Neutrophil (primary cell): Measurements from ENCODE around the gene INHBA.

Experiments
- H3K27ac ChIP-seq: fragments of 200-600 bp; sonication (generic); 2 replicates; pipeline ENCODE4 v1.5.1; 2016; ENCODE audit warnings: mild to moderate bottlenecking, moderate library complexity
- H3K27me3 ChIP-seq: fragments of 200-600 bp; sonication (generic); 2 replicates; pipeline ENCODE4 v1.6.0; 2016; ENCODE audit warnings: mild to moderate bottlenecking
- H3K36me3 ChIP-seq: fragments of 200-600 bp; sonication (generic); 2 replicates; pipeline ENCODE4 v1.5.1; 2017
- H3K4me1 ChIP-seq, 2 experiments: fragments of 200-600 bp in 1 of 2; sonication (generic) in 1 of 2; 1 replicate in 1 of 2; 2 replicates in 1 of 2; pipeline versions ENCODE4 v1.5.1 to v1.6.1; 2013 to 2016; ENCODE audit warnings: low read depth in 1 of 2, low read length in 1 of 2, mild to moderate bottlenecking in 1 of 2, moderate library complexity in 1 of 2; ENCODE audit not compliant: control insufficient read depth in 1 of 2, insufficient read depth in 1 of 2
- H3K4me3 ChIP-seq, 2 experiments: fragments of 200-600 bp in 1 of 2; sonication (generic) in 1 of 2; 1 replicate in 1 of 2; 2 replicates in 1 of 2; pipeline ENCODE4 v1.5.1; 2013 to 2016; ENCODE audit warnings: low read depth in 1 of 2, low read length in 1 of 2, mild to moderate bottlenecking in 1 of 2, moderate library complexity in 1 of 2
- H3K9me3 ChIP-seq: fragments of 200-600 bp; sonication (generic); 2 replicates; pipeline ENCODE4 v1.5.1; 2016
- TF ChIP-seq, protein P1 (sequence below): fragments of 200-600 bp; sonication (generic); IDR thresholded peaks from 2 replicates; pipeline ENCODE4 v1.5.1; 2016; ENCODE audit warnings: antibody characterized with exemption

INHBA gene

GRCh38 chr7:41693150-41693997 lies 9.5 kb downstream of the INHBA start:
- Histone ChIP-seq H3K36me3 (peaks cover 5% of the 10 kb centered on the region), H3K27ac (peak overlapping the region; percentile 73), H3K27me3 (no peaks in the 10 kb centered on the region), H3K4me3 (no peak overlapping the region), H3K4me1 (peaks cover 79 to 82% of the 10 kb centered on the region in 2 experiments), H3K9me3 (no peaks in the 10 kb centered on the region)
- TF ChIP-seq, protein P1, sequence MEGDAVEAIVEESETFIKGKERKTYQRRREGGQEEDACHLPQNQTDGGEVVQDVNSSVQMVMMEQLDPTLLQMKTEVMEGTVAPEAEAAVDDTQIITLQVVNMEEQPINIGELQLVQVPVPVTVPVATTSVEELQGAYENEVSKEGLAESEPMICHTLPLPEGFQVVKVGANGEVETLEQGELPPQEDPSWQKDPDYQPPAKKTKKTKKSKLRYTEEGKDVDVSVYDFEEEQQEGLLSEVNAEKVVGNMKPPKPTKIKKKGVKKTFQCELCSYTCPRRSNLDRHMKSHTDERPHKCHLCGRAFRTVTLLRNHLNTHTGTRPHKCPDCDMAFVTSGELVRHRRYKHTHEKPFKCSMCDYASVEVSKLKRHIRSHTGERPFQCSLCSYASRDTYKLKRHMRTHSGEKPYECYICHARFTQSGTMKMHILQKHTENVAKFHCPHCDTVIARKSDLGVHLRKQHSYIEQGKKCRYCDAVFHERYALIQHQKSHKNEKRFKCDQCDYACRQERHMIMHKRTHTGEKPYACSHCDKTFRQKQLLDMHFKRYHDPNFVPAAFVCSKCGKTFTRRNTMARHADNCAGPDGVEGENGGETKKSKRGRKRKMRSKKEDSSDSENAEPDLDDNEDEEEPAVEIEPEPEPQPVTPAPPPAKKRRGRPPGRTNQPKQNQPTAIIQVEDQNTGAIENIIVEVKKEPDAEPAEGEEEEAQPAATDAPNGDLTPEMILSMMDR = no peak

DNA sequence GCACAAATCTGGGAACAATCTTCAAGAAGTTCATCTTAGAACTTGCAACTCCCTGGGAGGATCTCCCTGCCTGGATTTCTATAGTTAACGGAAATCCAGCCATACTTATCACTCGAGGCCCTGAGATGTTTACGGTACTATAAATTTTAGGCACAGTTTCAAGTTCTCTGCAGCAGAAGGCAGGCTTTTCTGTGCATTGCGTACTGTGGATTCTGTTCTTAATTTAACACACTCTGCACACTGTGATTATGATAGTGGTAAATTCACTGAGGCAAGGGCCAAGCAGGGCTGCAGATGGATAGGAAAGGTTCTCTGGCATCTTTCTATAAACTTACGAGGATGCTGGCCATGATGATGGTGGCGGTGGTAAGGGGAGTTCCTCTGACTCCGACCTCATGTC lies 10.6 kb downstream of the INHBA start:
- H3K4me1 ChIP-seq = peaks cover 68 to 71% of the 10 kb centered on the region in 2 experiments
- no peaks in the 10 kb centered on the region for H3K27me3 ChIP-seq
- no peak overlapping the region for H3K4me3 ChIP-seq
- H3K9me3 ChIP-seq = no peaks in the 10 kb centered on the region
- H3K36me3 ChIP-seq = peaks cover 5% of the 10 kb centered on the region
- TF ChIP-seq, protein P1 = no peak
- peak overlapping the region; percentile 73 for H3K27ac ChIP-seq

DNA sequence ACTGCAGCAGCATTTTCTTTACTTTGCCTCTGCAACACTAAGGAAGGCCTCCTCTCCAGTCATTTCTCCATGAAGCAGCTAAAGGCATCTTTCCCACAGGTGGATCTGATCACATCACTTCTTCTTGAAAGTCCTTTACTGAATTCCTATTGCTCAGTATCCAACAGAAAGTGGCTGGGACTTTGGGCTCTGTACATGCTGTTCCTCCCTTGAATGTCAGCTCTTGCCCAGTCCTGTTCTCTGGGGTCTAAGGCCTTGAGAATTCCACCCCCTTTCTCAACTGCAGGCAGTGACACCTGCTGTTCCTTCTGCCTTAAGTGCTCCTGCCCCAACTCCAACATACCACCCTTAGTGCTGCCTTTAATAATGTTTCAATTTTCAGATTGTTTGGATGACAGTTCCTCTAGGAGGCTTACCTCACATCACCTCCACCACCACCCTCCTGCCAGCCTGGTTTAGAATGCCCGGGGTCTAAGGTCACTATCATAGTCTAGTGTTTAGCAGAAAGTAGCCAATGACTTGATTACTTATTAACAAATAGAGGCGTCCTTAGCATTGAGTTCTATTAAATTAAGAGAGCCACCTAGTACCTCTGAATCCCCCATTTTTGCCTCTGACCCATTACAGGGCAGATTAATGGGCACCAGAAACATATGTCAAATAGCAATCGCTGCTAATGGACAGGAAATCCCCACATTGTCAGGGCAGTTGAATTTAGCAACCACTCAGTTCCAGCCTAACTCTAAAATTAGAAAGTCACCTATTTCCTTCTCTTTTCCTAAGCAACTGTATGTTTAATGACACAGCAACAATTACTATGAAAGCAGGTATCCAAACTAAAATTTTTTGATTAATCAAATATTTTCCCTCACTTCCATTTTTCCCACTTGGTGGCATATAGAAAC lies 11.4 kb downstream of the INHBA start:
- H3K27me3 ChIP-seq = no peaks in the 10 kb centered on the region
- H3K4me1 ChIP-seq = peaks cover 61 to 64% of the 10 kb centered on the region in 2 experiments
- peaks cover 5% of the 10 kb centered on the region for H3K36me3 ChIP-seq
- TF ChIP-seq, protein P1 = no peak
- no peaks in the 10 kb centered on the region for H3K9me3 ChIP-seq
- peak overlapping the region; percentile 73 for H3K27ac ChIP-seq
- H3K4me3 ChIP-seq = peak overlapping the region in 1 of 2 experiments; percentile 7

DNA sequence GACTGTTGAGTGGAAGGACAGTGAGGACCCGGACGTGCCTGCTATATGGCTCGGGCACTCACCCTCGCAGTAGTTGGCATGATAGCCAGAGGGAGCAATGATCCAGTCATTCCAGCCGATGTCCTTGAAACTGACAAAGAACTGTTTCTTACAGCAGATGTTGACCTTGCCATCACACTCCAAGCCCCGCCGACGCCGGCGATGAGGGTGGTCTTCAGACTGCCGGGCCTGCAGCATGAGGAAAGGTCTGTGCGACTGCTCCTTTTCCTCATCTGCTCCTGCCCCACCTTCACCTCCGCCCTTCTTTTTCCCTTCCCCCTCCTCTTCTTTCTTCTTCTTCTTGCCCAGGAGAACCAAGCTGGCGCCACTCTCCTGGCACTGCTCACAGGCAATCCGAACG lies 13.1 kb downstream of the INHBA start:
- H3K4me1 ChIP-seq = peaks cover 47 to 51% of the 10 kb centered on the region in 2 experiments
- TF ChIP-seq, protein P1 = no peak
- no peak overlapping the region for H3K4me3 ChIP-seq
- H3K9me3 ChIP-seq = no peaks in the 10 kb centered on the region
- H3K27ac ChIP-seq = no peak overlapping the region
- no peaks in the 10 kb centered on the region for H3K27me3 ChIP-seq
- peaks cover 5% of the 10 kb centered on the region for H3K36me3 ChIP-seq

DNA sequence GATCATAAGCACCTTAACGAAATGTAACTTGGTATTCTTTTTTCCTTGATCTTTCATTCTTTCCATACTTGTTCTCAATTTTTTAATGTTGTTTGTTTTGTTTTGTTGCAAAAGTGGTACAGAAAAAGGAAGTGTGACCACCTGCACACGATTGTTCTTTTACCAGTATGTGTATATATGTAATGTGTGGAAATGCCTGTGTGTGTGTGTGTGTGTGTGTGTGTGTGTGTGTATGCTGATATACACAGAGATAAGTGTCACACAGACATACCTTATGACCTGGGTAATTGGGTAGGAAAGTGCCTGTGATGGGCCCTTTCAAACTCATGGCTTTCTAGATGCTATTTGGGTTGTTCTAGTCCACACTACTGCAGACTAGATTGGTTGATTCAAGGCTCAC lies 14.0 kb downstream of the INHBA start:
- Histone ChIP-seq H3K9me3 (no peaks in the 10 kb centered on the region), H3K36me3 (peaks cover 5% of the 10 kb centered on the region), H3K27ac (no peak overlapping the region), H3K4me1 (peaks cover 38 to 42% of the 10 kb centered on the region in 2 experiments), H3K4me3 (no peak overlapping the region), H3K27me3 (no peaks in the 10 kb centered on the region)
- TF ChIP-seq, protein P1 = no peak
